HepG2 (cell line): ENCODE data around the gene CD7. TPM values are rescaled to one million over a fixed set of nuclear protein-coding genes. Genes with fewer than 3 reads are reported as not detected.

Experiments
- FOXA1 ChIP-seq, 2 experiments: fragments of 450-650 bp in 1 of 2; sonication (generic) in 1 of 2; formaldehyde crosslinking in 1 of 2; IDR thresholded peaks; 2 replicates each; pipeline versions ENCODE4 v1.4.0 to v1.6.1; 2016 to 2020; ENCODE audit warnings: missing genetic modification reagents in 1 of 2
- FOXK2 ChIP-seq: fragments of 450-650 bp; IDR thresholded peaks from 2 replicates; pipeline ENCODE4 v1.6.1; 2016
- HNRNPLL ChIP-seq: fragments of 200-400 bp; formaldehyde crosslinking; IDR thresholded peaks from 2 replicates; pipeline ENCODE4 v1.6.1; 2017; ENCODE audit warnings: mild to moderate bottlenecking, low read depth, low read length; ENCODE audit not compliant: poor library complexity, severe bottlenecking
- KLF11 ChIP-seq: IDR thresholded peaks from 2 replicates; pipeline ENCODE4 v1.6.1; 2016; ENCODE audit warnings: missing compliant biosample characterization
- MBD4 ChIP-seq: IDR thresholded peaks from 2 replicates; pipeline ENCODE4 v1.6.1; 2012; ENCODE audit warnings: low read length, inconsistent platforms, borderline replicate concordance
- NFE2L2 ChIP-seq: fragments of 150-350 bp; IDR thresholded peaks from 2 replicates; pipeline ENCODE4 v1.6.1; 2014; ENCODE audit warnings: low read length
- NONO ChIP-seq, 2 experiments: fragments of 450-650 bp in 1 of 2; sonication (generic) in 1 of 2; formaldehyde crosslinking in 1 of 2; IDR thresholded peaks in 1 of 2; conservative IDR thresholded peaks in 1 of 2; 2 replicates each; pipeline versions ENCODE4 v1.6.1 to v1.8.0; 2017 to 2022; ENCODE audit warnings: mild to moderate bottlenecking in 1 of 2, missing genetic modification reagents in 1 of 2, moderate library complexity in 1 of 2
- NR2C2 ChIP-seq: sonication (generic); formaldehyde crosslinking; IDR thresholded peaks from 2 replicates; pipeline ENCODE4 v1.4.0; 2020; ENCODE audit warnings: missing genetic modification reagents, mild to moderate bottlenecking, moderate library complexity, borderline replicate concordance
- PHF5A ChIP-seq: IDR thresholded peaks from one replicate; pipeline ENCODE4 v1.6.1; 2018; ENCODE audit warnings: low read depth, missing genetic modification reagents; ENCODE audit not compliant: unreplicated experiment
- ZNF230 ChIP-seq: sonication (generic); formaldehyde crosslinking; IDR thresholded peaks from 2 replicates; pipeline ENCODE4 v1.4.0; 2020; ENCODE audit warnings: mild to moderate bottlenecking, missing genetic modification reagents
- ZNF614 ChIP-seq: IDR thresholded peaks from 2 replicates; pipeline ENCODE4 v1.6.1; 2018; ENCODE audit warnings: missing biosample characterization, missing genetic modification reagents, inconsistent platforms, borderline replicate concordance
- ZNF782 ChIP-seq: sonication (generic); formaldehyde crosslinking; IDR thresholded peaks from 2 replicates; pipeline ENCODE4 v1.4.0; 2020; ENCODE audit warnings: missing genetic modification reagents, mild to moderate bottlenecking, borderline replicate concordance
- ZNF792 ChIP-seq: IDR thresholded peaks from 2 replicates; pipeline ENCODE4 v1.6.1; 2016
- polyA plus RNA-seq, 8 experiments: library from polyadenylated mRNA; depleted of rRNA in 3 of 8; stranded (reverse) in 7 of 8; unstranded in 1 of 8; fragments of >200 nt; fragmentation: Illumina TruSeq in 4 of 8; extraction: Trizol in 4 of 8; gene quantifications; 2 replicates each; pipeline versions ENCODE4 v1.2.1 to v1.2.3, GENCODE V29; 2011 to 2016; ENCODE audit warnings: low read depth in 4 of 8, missing spikeins in 1 of 8, mixed read lengths in 1 of 8; ENCODE audit not compliant: insufficient read depth in 1 of 8
- total RNA-seq, 5 experiments: library from RNA; depleted of rRNA; stranded (reverse); fragments of >200 nt; fragmentation: Illumina TruSeq; extraction: Trizol; gene quantifications; 2 replicates each; pipeline ENCODE4 v1.2.3, GENCODE V29; 2016; ENCODE audit warnings: low read depth in 1 of 5
- TF ChIP-seq, protein P1 (sequence below): sonication (generic); formaldehyde crosslinking; IDR thresholded peaks from 2 replicates; pipeline ENCODE4 v1.5.0; 2020; ENCODE audit warnings: mild to moderate bottlenecking, missing genetic modification reagents, borderline replicate concordance
- TF ChIP-seq, protein P2 (sequence below): IDR thresholded peaks from 2 replicates; pipeline ENCODE4 v1.6.1; 2012; ENCODE audit warnings: low read length, improper control_type of control experiment
- TF ChIP-seq, protein P3 (sequence below): sonication (generic); formaldehyde crosslinking; IDR thresholded peaks from 2 replicates; pipeline ENCODE4 v1.8.1; 2023; ENCODE audit warnings: mild to moderate bottlenecking, moderate library complexity, missing genetic modification reagents

CD7 gene
- total and polyA plus RNA-seq, 2 of the 13 experiments (the other 11 are each of a cell fraction or from before 2014, with no cell fraction given), result 67.6 to 76.4 TPM

- TF ChIP-seq, protein P1, sequence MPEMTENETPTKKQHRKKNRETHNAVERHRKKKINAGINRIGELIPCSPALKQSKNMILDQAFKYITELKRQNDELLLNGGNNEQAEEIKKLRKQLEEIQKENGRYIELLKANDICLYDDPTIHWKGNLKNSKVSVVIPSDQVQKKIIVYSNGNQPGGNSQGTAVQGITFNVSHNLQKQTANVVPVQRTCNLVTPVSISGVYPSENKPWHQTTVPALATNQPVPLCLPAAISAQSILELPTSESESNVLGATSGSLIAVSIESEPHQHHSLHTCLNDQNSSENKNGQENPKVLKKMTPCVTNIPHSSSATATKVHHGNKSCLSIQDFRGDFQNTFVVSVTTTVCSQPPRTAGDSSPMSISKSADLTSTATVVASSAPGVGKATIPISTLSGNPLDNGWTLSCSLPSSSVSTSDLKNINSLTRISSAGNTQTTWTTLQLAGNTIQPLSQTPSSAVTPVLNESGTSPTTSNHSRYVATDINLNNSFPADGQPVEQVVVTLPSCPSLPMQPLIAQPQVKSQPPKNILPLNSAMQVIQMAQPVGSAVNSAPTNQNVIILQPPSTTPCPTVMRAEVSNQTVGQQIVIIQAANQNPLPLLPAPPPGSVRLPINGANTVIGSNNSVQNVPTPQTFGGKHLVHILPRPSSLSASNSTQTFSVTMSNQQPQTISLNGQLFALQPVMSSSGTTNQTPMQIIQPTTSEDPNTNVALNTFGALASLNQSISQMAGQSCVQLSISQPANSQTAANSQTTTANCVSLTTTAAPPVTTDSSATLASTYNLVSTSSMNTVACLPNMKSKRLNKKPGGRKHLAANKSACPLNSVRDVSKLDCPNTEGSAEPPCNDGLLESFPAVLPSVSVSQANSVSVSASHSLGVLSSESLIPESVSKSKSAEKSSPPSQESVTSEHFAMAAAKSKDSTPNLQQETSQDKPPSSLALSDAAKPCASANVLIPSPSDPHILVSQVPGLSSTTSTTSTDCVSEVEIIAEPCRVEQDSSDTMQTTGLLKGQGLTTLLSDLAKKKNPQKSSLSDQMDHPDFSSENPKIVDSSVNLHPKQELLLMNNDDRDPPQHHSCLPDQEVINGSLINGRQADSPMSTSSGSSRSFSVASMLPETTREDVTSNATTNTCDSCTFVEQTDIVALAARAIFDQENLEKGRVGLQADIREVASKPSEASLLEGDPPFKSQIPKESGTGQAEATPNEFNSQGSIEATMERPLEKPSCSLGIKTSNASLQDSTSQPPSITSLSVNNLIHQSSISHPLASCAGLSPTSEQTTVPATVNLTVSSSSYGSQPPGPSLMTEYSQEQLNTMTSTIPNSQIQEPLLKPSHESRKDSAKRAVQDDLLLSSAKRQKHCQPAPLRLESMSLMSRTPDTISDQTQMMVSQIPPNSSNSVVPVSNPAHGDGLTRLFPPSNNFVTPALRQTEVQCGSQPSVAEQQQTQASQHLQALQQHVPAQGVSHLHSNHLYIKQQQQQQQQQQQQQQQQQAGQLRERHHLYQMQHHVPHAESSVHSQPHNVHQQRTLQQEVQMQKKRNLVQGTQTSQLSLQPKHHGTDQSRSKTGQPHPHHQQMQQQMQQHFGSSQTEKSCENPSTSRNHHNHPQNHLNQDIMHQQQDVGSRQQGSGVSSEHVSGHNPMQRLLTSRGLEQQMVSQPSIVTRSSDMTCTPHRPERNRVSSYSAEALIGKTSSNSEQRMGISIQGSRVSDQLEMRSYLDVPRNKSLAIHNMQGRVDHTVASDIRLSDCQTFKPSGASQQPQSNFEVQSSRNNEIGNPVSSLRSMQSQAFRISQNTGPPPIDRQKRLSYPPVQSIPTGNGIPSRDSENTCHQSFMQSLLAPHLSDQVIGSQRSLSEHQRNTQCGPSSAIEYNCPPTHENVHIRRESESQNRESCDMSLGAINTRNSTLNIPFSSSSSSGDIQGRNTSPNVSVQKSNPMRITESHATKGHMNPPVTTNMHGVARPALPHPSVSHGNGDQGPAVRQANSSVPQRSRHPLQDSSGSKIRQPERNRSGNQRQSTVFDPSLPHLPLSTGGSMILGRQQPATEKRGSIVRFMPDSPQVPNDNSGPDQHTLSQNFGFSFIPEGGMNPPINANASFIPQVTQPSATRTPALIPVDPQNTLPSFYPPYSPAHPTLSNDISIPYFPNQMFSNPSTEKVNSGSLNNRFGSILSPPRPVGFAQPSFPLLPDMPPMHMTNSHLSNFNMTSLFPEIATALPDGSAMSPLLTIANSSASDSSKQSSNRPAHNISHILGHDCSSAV (CRISPR knock-in tag), result no peak
- no peak for TF ChIP-seq FOXA1 (IDR thresholded peaks at IDR 0.05)
- TF ChIP-seq FOXA1 (CRISPR knock-in tag; IDR thresholded peaks at IDR 0.05), result no peak
- TF ChIP-seq NR2C2 (CRISPR knock-in tag), result no peak
- TF ChIP-seq, protein P2, sequence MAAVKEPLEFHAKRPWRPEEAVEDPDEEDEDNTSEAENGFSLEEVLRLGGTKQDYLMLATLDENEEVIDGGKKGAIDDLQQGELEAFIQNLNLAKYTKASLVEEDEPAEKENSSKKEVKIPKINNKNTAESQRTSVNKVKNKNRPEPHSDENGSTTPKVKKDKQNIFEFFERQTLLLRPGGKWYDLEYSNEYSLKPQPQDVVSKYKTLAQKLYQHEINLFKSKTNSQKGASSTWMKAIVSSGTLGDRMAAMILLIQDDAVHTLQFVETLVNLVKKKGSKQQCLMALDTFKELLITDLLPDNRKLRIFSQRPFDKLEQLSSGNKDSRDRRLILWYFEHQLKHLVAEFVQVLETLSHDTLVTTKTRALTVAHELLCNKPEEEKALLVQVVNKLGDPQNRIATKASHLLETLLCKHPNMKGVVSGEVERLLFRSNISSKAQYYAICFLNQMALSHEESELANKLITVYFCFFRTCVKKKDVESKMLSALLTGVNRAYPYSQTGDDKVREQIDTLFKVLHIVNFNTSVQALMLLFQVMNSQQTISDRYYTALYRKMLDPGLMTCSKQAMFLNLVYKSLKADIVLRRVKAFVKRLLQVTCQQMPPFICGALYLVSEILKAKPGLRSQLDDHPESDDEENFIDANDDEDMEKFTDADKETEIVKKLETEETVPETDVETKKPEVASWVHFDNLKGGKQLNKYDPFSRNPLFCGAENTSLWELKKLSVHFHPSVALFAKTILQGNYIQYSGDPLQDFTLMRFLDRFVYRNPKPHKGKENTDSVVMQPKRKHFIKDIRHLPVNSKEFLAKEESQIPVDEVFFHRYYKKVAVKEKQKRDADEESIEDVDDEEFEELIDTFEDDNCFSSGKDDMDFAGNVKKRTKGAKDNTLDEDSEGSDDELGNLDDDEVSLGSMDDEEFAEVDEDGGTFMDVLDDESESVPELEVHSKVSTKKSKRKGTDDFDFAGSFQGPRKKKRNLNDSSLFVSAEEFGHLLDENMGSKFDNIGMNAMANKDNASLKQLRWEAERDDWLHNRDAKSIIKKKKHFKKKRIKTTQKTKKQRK, result no peak
- no peak for TF ChIP-seq NONO (IDR thresholded peaks at IDR 0.05)
- TF ChIP-seq NONO (CRISPR knock-in tag; conservative IDR thresholded peaks at IDR 0.05), result peak; percentile 30; the same call in 1 of the 2 replicates
- TF ChIP-seq MBD4, result no peak
- TF ChIP-seq ZNF792, result no peak
- TF ChIP-seq ZNF230 (CRISPR knock-in tag), result no peak
- no peak for TF ChIP-seq NFE2L2
- 0 out of 2 replicates have a peak, but pooled peaks have one; percentile 29 for TF ChIP-seq ZNF782 (CRISPR knock-in tag)
- TF ChIP-seq PHF5A (CRISPR knock-in tag), result no peak
- TF ChIP-seq FOXK2, result no peak
- TF ChIP-seq KLF11 (CRISPR knock-in tag), result no peak
- no peak for TF ChIP-seq ZNF614 (CRISPR knock-in tag)
- TF ChIP-seq, protein P3, sequence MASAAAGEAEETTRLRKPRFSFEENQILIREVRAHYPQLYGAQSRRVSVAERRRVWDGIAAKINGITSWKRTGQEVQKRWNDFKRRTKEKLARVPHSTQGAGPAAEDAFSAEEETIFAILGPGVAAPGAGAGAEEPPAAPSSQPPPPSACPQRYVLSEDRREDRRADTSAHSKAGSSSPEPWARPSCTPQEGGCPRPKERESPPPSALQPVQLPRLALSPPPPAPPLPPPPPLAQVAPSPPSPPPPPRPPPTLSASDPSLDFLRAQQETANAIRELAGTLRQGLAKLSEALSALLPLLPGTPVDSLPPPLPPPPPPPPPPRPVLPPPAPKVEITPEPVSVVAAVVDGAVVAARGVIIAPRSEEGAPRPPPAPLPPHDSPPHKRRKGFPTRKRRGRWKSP (CRISPR knock-in tag), result no peak
- peak; percentile 20 for TF ChIP-seq HNRNPLL
These were observed 12.3 kb downstream of the CD7 start (continued) for GRCh38 chr17:82304826-82305726.
